H1 (cell line): ENCODE results near the gene WTIP. TPM values are rescaled to one million over a fixed set of nuclear protein-coding genes. Genes with fewer than 3 reads are reported as not detected.

Experiments used
- CTCF ChIA-PET: fragments of 300-600 bp; sonication (Branson Sonifier 250); formaldehyde crosslinking; loops from one replicate; lab custom pipeline; 2021; ENCODE audit not compliant: partially characterized antibody; lab: Charles Lee
- POLR2A ChIA-PET: fragments of 300-600 bp; sonication (Branson Sonifier 250); formaldehyde crosslinking; loops from one replicate; lab custom pipeline; 2021; ENCODE audit warnings: inconsistent platforms; ENCODE audit not compliant: partially characterized antibody; lab: Charles Lee
- DNase-seq, 2 experiments: peaks; one replicate each; pipeline versions ENCODE4 v3.0.0 to v3.0.0-alpha.2; 2010 to 2022; ENCODE audit warnings: low spot score in 2 of 2, low read depth in 1 of 2, mixed read lengths in 1 of 2
- FAIRE-seq: peaks from 2 replicates; lab custom pipeline; 2011; peaks lifted over from hg19 to GRCh38; lab: Jason Lieb, UNC
- H2AFZ ChIP-seq: 2 replicates; pipeline ENCODE4 v1.8.1; 2012; ENCODE audit warnings: low read length, inconsistent platforms
- H2AK5ac ChIP-seq: 2 replicates; pipeline ENCODE4 v1.6.1; 2013; ENCODE audit warnings: low read depth, low read length
- H2BK120ac ChIP-seq: replicated peaks from 2 replicates; pipeline ENCODE3; 2013; ENCODE audit warnings: low read depth, low read length, inconsistent platforms
- H2BK12ac ChIP-seq: 2 replicates; pipeline ENCODE4 v1.6.1; 2013; ENCODE audit warnings: low read depth, low read length
- H2BK15ac ChIP-seq: 2 replicates; pipeline ENCODE4 v1.6.1; 2013; ENCODE audit warnings: low read length
- H2BK20ac ChIP-seq: 2 replicates; pipeline ENCODE4 v1.6.1; 2013; ENCODE audit warnings: low read length
- H2BK5ac ChIP-seq: 2 replicates; pipeline ENCODE4 v1.6.1; 2013; ENCODE audit warnings: low read depth, low read length
- H3K14ac ChIP-seq: 2 replicates; pipeline ENCODE4 v1.6.1; 2013; ENCODE audit warnings: inconsistent platforms; ENCODE audit not compliant: insufficient read length
- H3K18ac ChIP-seq: 2 replicates; pipeline ENCODE4 v1.6.1; 2013; ENCODE audit warnings: low read length; ENCODE audit errors: extremely low read depth
- H3K23ac ChIP-seq: 2 replicates; pipeline ENCODE4 v1.6.1; 2013; ENCODE audit warnings: inconsistent platforms; ENCODE audit not compliant: insufficient read length
- H3K23me2 ChIP-seq: 2 replicates; pipeline ENCODE4 v1.6.1; 2013; ENCODE audit warnings: low read depth, low read length
- H3K27ac ChIP-seq: 2 replicates; pipeline ENCODE4 v1.6.1; 2011; ENCODE audit warnings: low read depth, low read length, inconsistent platforms
- H3K27me3 ChIP-seq, 4 experiments: replicated peaks in 1 of 4; 1 replicate in 1 of 4; 2 replicates in 3 of 4; pipeline versions ENCODE4 v1.6.1 to v1.8.1; 2011 to 2013; ENCODE audit warnings: low read length in 3 of 4, mild to moderate bottlenecking in 3 of 4, inconsistent platforms in 2 of 4, mixed read lengths in 2 of 4, moderate library complexity in 1 of 4; ENCODE audit not compliant: control insufficient read depth in 3 of 4, insufficient read depth in 3 of 4; ENCODE audit errors: extremely low read depth in 1 of 4
- H3K36me3 ChIP-seq, 4 experiments: 2 replicates each; pipeline versions ENCODE4 v1.6.1 to v1.8.1; 2011 to 2013; ENCODE audit warnings: mild to moderate bottlenecking in 4 of 4, low read length in 3 of 4, moderate library complexity in 2 of 4, control low read depth in 1 of 4, inconsistent platforms in 1 of 4; ENCODE audit not compliant: insufficient read depth in 4 of 4, control insufficient read depth in 2 of 4
- H3K4ac ChIP-seq: replicated peaks from 2 replicates; pipeline ENCODE3; 2013; ENCODE audit warnings: low read length, low read depth, mixed read lengths, inconsistent platforms; ENCODE audit not compliant: insufficient read length
- H3K4me1 ChIP-seq, 4 experiments: replicated peaks in 1 of 4; 1 replicate in 1 of 4; 2 replicates in 3 of 4; pipeline versions ENCODE4 v1.6.1 to v1.8.1; 2011 to 2013; ENCODE audit warnings: low read length in 3 of 4, inconsistent platforms in 2 of 4, mixed read lengths in 1 of 4; ENCODE audit not compliant: insufficient read depth in 4 of 4, control insufficient read depth in 3 of 4
- H3K4me2 ChIP-seq, 2 experiments: 2 replicates each; pipeline versions ENCODE4 v1.6.1 to v1.8.1; 2011 to 2013; ENCODE audit warnings: low read depth in 2 of 2, low read length in 2 of 2, control low read depth in 1 of 2, inconsistent platforms in 1 of 2, mild to moderate bottlenecking in 1 of 2; ENCODE audit not compliant: insufficient read depth in 1 of 2
- H3K4me3 ChIP-seq, 4 experiments: fragments of 200-600, 300-600 bp in 1 of 4; sonication (generic), shearing (Covaris generic), sonication (Bioruptor Twin) in 1 of 4; 2 replicates each; pipeline versions ENCODE4 v1.5.1 to v1.8.1; 2011 to 2016; ENCODE audit warnings: low read length in 4 of 4, low read depth in 3 of 4, control low read depth in 2 of 4, inconsistent platforms in 2 of 4, mild to moderate bottlenecking in 2 of 4, mixed read lengths in 1 of 4, moderate library complexity in 1 of 4; ENCODE audit not compliant: insufficient read depth in 2 of 4; ENCODE audit errors: extremely low read depth in 1 of 4
- H3K56ac ChIP-seq: replicated peaks from 2 replicates; pipeline ENCODE3; 2013; ENCODE audit warnings: low read depth, mild to moderate bottlenecking, mixed read lengths, low read length, inconsistent platforms; ENCODE audit not compliant: insufficient read length
- H3K79me1 ChIP-seq: 2 replicates; pipeline ENCODE4 v1.6.1; 2013; ENCODE audit warnings: low read depth, low read length, control low read depth
- H3K79me2 ChIP-seq, 2 experiments: 2 replicates each; pipeline versions ENCODE4 v1.6.1 to v1.8.1; 2012 to 2013; ENCODE audit warnings: low read length in 2 of 2, mild to moderate bottlenecking in 2 of 2, inconsistent platforms in 1 of 2; ENCODE audit not compliant: insufficient read depth in 2 of 2, control insufficient read depth in 1 of 2
- H3K9ac ChIP-seq, 4 experiments: replicated peaks in 1 of 4; 1 replicate in 1 of 4; 2 replicates in 3 of 4; pipeline versions ENCODE4 v1.6.1 to v1.8.1; 2011 to 2013; ENCODE audit warnings: low read depth in 3 of 4, low read length in 3 of 4, control low read depth in 2 of 4, mild to moderate bottlenecking in 2 of 4, moderate library complexity in 2 of 4, inconsistent platforms in 1 of 4; ENCODE audit errors: extremely low read depth in 1 of 4
- H3K9me3 ChIP-seq, 2 experiments: 2 replicates each; pipeline versions ENCODE4 v1.6.1 to v1.8.1; 2012 to 2013; ENCODE audit warnings: mild to moderate bottlenecking in 2 of 2, moderate library complexity in 2 of 2, control low read depth in 1 of 2, inconsistent platforms in 1 of 2, low read depth in 1 of 2, low read length in 1 of 2, mixed read lengths in 1 of 2; ENCODE audit not compliant: insufficient read depth in 2 of 2
- H4K20me1 ChIP-seq, 2 experiments: replicated peaks in 1 of 2; 2 replicates each; pipeline versions ENCODE3 to v1.8.1; 2011 to 2013; ENCODE audit warnings: inconsistent platforms in 2 of 2, low read length in 2 of 2, mild to moderate bottlenecking in 1 of 2; ENCODE audit not compliant: insufficient read depth in 2 of 2, control insufficient read depth in 1 of 2
- H4K5ac ChIP-seq: 2 replicates; pipeline ENCODE4 v1.6.1; 2013; ENCODE audit warnings: low read length, low read depth, mixed read lengths, inconsistent platforms; ENCODE audit not compliant: insufficient read length
- H4K8ac ChIP-seq: 2 replicates; pipeline ENCODE4 v1.8.0; 2013; ENCODE audit warnings: mild to moderate bottlenecking, moderate library complexity, low read length, inconsistent platforms; ENCODE audit not compliant: insufficient read depth; ENCODE audit errors: extremely low read depth
- H4K91ac ChIP-seq: replicated peaks from 2 replicates; pipeline ENCODE3; 2013; ENCODE audit warnings: low read length, mixed read lengths, inconsistent platforms; ENCODE audit not compliant: insufficient read length
- ASH2L ChIP-seq: fragments of 200-600, 300-600 bp; sonication (generic); IDR thresholded peaks from one replicate; pipeline ENCODE4 v1.7.1; 2017; ENCODE audit warnings: low read length
- BACH1 ChIP-seq: IDR thresholded peaks from 2 replicates; pipeline ENCODE4 v1.6.1; 2012; ENCODE audit warnings: low read length, improper control_type of control experiment
- CBX8 ChIP-seq: fragments of 300-800, 300-1000 bp; sonication (generic); IDR thresholded peaks from 2 replicates; pipeline ENCODE4 v1.7.1; 2016; ENCODE audit warnings: low read depth, low read length, borderline replicate concordance
- CHD2 ChIP-seq: IDR thresholded peaks from 2 replicates; pipeline ENCODE4 v1.6.1; 2012; ENCODE audit warnings: low read length, improper control_type of control experiment
- GABPA ChIP-seq: IDR thresholded peaks from 2 replicates; pipeline ENCODE4 v1.6.1; 2011; ENCODE audit warnings: mild to moderate bottlenecking, low read length, moderate library complexity, borderline replicate concordance; ENCODE audit not compliant: insufficient read depth
- KDM4A ChIP-seq: IDR thresholded peaks from one replicate; pipeline ENCODE4 v1.7.1; 2012; ENCODE audit warnings: low read depth, mild to moderate bottlenecking, moderate library complexity, low read length, inconsistent platforms; ENCODE audit not compliant: severe bottlenecking
- KDM5A ChIP-seq: fragments of 200-600 bp; IDR thresholded peaks from 2 replicates; pipeline ENCODE4 v1.7.1; 2012; ENCODE audit warnings: mild to moderate bottlenecking, low read length, inconsistent platforms, mixed read lengths
- MAFK ChIP-seq: IDR thresholded peaks from 2 replicates; pipeline ENCODE4 v1.6.1; 2012; ENCODE audit warnings: low read depth, mild to moderate bottlenecking, improper control_type of control experiment, low read length
- SAP30 ChIP-seq: fragments of 300-600 bp; sonication (generic); IDR thresholded peaks from 2 replicates; pipeline ENCODE4 v1.7.1; 2012; ENCODE audit warnings: low read length, moderate library complexity, mild to moderate bottlenecking, inconsistent platforms; ENCODE audit not compliant: insufficient read depth, insufficient replicate concordance
- TAF1 ChIP-seq: IDR thresholded peaks from 2 replicates; pipeline ENCODE4 v1.6.1; 2011; ENCODE audit warnings: mild to moderate bottlenecking, low read depth, low read length
- TBP ChIP-seq: IDR thresholded peaks from 2 replicates; pipeline ENCODE4 v1.6.1; 2011; ENCODE audit warnings: low read depth, low read length, improper control_type of control experiment
- TEAD4 ChIP-seq: IDR thresholded peaks from 2 replicates; pipeline ENCODE4 v1.6.1; 2012; ENCODE audit warnings: low read depth, low read length, inconsistent platforms, mixed read lengths
- polyA plus RNA-seq, 7 experiments: library from polyadenylated mRNA; depleted of rRNA in 3 of 7; stranded (reverse) in 5 of 7; unstranded in 2 of 7; fragments of >200 nt in 5 of 7; fragments of 200-250 nt in 2 of 7; gene quantifications; 1 replicate in 5 of 7; 2 replicates in 1 of 7; 4 replicates in 1 of 7; pipeline versions ENCODE4 v1.2.1 to v1.2.3, GENCODE V29; 2011 to 2013; ENCODE audit warnings: missing spikeins in 2 of 7, mixed read lengths in 2 of 7
- total RNA-seq: library from RNA; stranded (reverse); fragmentation: NEBNext Ultra II Directional; extraction: Animal tissue kit (Norgen Biotek cat#: 25700); gene quantifications from 2 replicates; pipeline ENCODE4 v1.2.1, GENCODE V29; 2021
- TF ChIP-seq, protein P1 (sequence below): IDR thresholded peaks from 2 replicates; pipeline ENCODE4 v1.6.1; 2011; ENCODE audit warnings: low read length, improper control_type of control experiment
- TF ChIP-seq, protein P2 (sequence below): IDR thresholded peaks from 2 replicates; pipeline ENCODE4 v1.6.1; 2011; ENCODE audit warnings: low read depth, mild to moderate bottlenecking, low read length; ENCODE audit not compliant: insufficient read depth

WTIP gene
- total and polyA plus RNA-seq, 2 of the 8 experiments (the other 6 are each of a cell fraction or from before 2014, with no cell fraction given), result 8.7 to 15.4 TPM

DNA sequence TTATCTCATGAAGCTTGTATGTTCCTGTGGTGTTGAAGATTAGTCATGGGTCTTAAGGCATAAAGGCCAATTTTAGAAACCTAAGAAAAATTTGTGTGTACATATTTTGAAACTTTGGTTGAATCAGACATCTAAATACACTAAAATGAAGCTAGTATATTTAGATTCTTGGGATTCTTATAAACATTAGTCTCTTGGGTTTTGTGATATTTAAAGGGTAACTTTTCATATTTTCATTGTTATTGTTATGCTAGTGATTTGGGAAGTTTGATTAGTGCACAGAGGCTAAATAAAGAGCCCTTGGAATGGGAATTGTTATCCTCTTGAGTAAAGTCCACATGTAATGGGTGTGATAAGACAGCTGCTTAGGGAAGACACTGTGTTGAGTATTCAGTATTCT is 28.8 kb upstream of the WTIP start:
- Histone ChIP-seq H3K9me3 (no peaks in the 10 kb centered on the region), H4K91ac (no peak overlapping the region), H3K9ac (no peak overlapping the region), H2BK120ac (no peak overlapping the region), H2BK15ac (no peak overlapping the region), H3K27ac (no peak overlapping the region), H2BK20ac (no peak overlapping the region), H3K56ac (no peak overlapping the region), H3K23ac (no peak overlapping the region), H3K4me3 (no peak overlapping the region), H2AK5ac (no peak overlapping the region), H3K4ac (no peak overlapping the region), H4K8ac (no peak overlapping the region), H4K20me1 (peaks cover 2 to 8% of the 10 kb centered on the region in 2 experiments), H2BK5ac (no peak overlapping the region), H3K4me2 (no peak overlapping the region), H3K18ac (no peak overlapping the region), H3K27me3 (no peaks in the 10 kb centered on the region), H3K79me2 (peaks cover 0 to 19% of the 10 kb centered on the region in 2 experiments; a peak in 2 of 4 replicates), H3K14ac (no peak overlapping the region), H3K23me2 (no peaks in the 10 kb centered on the region), H3K4me1 (no peaks in the 10 kb centered on the region), H2AFZ (no peak overlapping the region), H2BK12ac (no peak overlapping the region), H4K5ac (no peak overlapping the region), H3K79me1 (peaks cover 2% of the 10 kb centered on the region; the same call in 1 of the 2 replicates), H3K36me3 (peaks cover 26 to 84% (median 59%) of the 10 kb centered on the region in 4 experiments)
- POLR2A ChIA-PET, result interaction anchor here (0.8 to 2.2 kb wide), 5 partner anchors 10 to 20 kb away, joined by 3 to 11 read pairs (median 3); no protein-coding TSS in a partner anchor
- DNase-seq (no peak), FAIRE-seq (no peak)
- CTCF ChIA-PET, result interaction anchor here (0.9 to 1.2 kb wide), 3 partner anchors 9 to 19 kb away, joined by 3 read pairs; no protein-coding TSS in a partner anchor
- TF ChIP-seq KDM5A (no peak), GABPA (no peak), ASH2L (no peak), MAFK (no peak), CBX8 (no peak), TBP (no peak), TEAD4 (no peak), CHD2 (no peak), TAF1 (no peak), BACH1 (no peak), KDM4A (no peak), SAP30 (no peak)
- TF ChIP-seq, protein P1, sequence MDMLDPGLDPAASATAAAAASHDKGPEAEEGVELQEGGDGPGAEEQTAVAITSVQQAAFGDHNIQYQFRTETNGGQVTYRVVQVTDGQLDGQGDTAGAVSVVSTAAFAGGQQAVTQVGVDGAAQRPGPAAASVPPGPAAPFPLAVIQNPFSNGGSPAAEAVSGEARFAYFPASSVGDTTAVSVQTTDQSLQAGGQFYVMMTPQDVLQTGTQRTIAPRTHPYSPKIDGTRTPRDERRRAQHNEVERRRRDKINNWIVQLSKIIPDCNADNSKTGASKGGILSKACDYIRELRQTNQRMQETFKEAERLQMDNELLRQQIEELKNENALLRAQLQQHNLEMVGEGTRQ, result no peak
- TF ChIP-seq, protein P2, sequence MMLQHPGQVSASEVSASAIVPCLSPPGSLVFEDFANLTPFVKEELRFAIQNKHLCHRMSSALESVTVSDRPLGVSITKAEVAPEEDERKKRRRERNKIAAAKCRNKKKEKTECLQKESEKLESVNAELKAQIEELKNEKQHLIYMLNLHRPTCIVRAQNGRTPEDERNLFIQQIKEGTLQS, result no peak
